GM12873 (cell line): ENCODE data around the gene JAZF1.

Experiments
- CTCF ChIP-seq: IDR thresholded peaks from 2 replicates; pipeline ENCODE4 v1.5.1; 2012; ENCODE audit warnings: low read depth, mild to moderate bottlenecking, moderate library complexity, low read length, control low read depth; ENCODE audit not compliant: insufficient read depth; ENCODE audit errors: missing control alignments

The JAZF1 gene

GRCh38 chr7:28179120-28180030, 1.2 kb downstream of the JAZF1 start:
- TF ChIP-seq CTCF = no peak

- TF ChIP-seq CTCF = no peak
Measured at GRCh38 chr7:28178599-28178998, 2.0 kb downstream of the JAZF1 start.

GRCh38 chr7:28177836-28178235, 2.8 kb downstream of the JAZF1 start:
- no peak for TF ChIP-seq CTCF

GRCh38 chr7:28176645-28177044, 4.0 kb downstream of the JAZF1 start:
- TF ChIP-seq CTCF = no peak

- TF ChIP-seq CTCF = no peak
Measured at GRCh38 chr7:28176174-28176573, 4.4 kb downstream of the JAZF1 start.

GRCh38 chr7:28174901-28175661, 5.5 kb downstream of the JAZF1 start:
- TF ChIP-seq CTCF = no peak

GRCh38 chr7:28174442-28174841, 6.2 kb downstream of the JAZF1 start:
- TF ChIP-seq CTCF = no peak
